Hepatocyte (in vitro differentiated cells): ENCODE results near the gene SLC9A6.

Source experiments
- EZH2 ChIP-seq: fragments of 200-600 bp; sonication (generic); IDR thresholded peaks from 2 replicates; pipeline ENCODE4 v1.6.1; 2016; ENCODE audit warnings: antibody characterized with exemption, mild to moderate bottlenecking, borderline replicate concordance
- TF ChIP-seq, protein P1 (sequence below): fragments of 200-600 bp; sonication (generic); IDR thresholded peaks from 2 replicates; pipeline ENCODE4 v1.5.1; 2016; ENCODE audit warnings: antibody characterized with exemption, mild to moderate bottlenecking; ENCODE audit not compliant: poor library complexity

DNA sequence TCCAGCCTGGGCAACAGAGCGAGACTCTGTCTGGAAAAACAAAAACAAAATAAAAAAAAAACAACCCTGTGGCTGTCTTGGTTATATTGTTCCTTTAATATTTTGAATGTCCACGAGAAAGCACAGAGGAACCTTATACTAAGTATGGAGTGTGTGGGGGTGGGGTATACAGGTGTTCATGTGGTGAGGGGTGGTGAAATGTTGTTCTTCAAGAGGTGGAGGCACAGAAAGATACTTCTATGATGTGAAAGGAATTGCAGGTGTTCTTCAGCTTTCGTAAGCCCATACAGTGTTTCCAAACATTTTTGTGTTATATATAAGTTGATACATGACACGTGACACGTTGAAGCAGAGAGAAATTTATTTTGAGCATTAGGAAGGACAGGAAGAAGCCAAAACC is 46.4 kb downstream of the SLC9A6 start:
- TF ChIP-seq EZH2 = no peak
- TF ChIP-seq, protein P1, sequence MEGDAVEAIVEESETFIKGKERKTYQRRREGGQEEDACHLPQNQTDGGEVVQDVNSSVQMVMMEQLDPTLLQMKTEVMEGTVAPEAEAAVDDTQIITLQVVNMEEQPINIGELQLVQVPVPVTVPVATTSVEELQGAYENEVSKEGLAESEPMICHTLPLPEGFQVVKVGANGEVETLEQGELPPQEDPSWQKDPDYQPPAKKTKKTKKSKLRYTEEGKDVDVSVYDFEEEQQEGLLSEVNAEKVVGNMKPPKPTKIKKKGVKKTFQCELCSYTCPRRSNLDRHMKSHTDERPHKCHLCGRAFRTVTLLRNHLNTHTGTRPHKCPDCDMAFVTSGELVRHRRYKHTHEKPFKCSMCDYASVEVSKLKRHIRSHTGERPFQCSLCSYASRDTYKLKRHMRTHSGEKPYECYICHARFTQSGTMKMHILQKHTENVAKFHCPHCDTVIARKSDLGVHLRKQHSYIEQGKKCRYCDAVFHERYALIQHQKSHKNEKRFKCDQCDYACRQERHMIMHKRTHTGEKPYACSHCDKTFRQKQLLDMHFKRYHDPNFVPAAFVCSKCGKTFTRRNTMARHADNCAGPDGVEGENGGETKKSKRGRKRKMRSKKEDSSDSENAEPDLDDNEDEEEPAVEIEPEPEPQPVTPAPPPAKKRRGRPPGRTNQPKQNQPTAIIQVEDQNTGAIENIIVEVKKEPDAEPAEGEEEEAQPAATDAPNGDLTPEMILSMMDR = no peak
